Measurements from ENCODE around the gene DENND1A. TPM values are rescaled to one million over a fixed set of nuclear protein-coding genes. Genes with fewer than 3 reads are reported as not detected.

The DENND1A gene
- total and polyA plus RNA-seq, 2 experiments from 2014 or later, result 13.1 to 28.7 TPM

DNA sequence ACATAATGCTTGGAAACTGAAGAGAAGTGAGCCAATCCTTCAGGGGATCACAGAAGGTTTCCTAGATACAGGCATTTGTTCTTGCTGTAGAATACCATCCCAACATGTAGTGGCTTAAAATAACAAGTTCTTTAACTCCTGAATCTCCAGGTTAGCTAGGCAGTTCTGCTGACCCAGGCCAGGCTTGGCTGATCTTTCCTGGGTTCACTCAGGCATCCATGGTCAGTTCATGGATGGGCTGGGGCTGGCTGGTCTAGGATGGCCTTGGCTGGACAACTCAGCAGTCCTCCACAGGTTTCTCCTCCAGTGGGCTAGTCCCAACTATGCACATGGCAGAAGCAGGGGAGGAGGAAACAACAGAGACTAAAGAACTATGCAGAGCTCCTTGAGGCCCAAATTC lies 37.4 kb upstream of the DENND1A start:
- H3K27me3 Mint-ChIP-seq (ENCODE audit: insufficient read depth, low read depth, poor library complexity), result peaks cover 10% of the 10 kb centered on the region
- Histone ChIP-seq H3F3A (replicated peaks; ENCODE audit: low read depth) (peaks cover 8% of the 10 kb centered on the region; the same call in 1 of the 2 replicates), H3K36me3 (ENCODE audit: insufficient read depth) (no peaks in the 10 kb centered on the region), H3K9me2 (ENCODE audit: insufficient read depth) (peaks cover 12% of the 10 kb centered on the region), H2AFZ (no peak overlapping the region), H3K4me2 (no peak overlapping the region), H3K27me3 (ENCODE audit: insufficient read depth) (no peaks in the 10 kb centered on the region), H3K4me1 (ENCODE audit: insufficient read depth) (no peaks in the 10 kb centered on the region), H3K4me3 (no peak overlapping the region), H4K20me1 (replicated peaks; ENCODE audit: insufficient read depth) (no peaks in the 10 kb centered on the region), H3K79me2 (replicated peaks; ENCODE audit: insufficient read depth) (no peaks in the 10 kb centered on the region), H3K27ac (ENCODE audit: low read depth) (no peak overlapping the region)
- no peak for TF ChIP-seq ZNF331 (CRISPR knock-in tag; IDR thresholded peaks at IDR 0.05; ENCODE audit: low read depth)
- no peak for TF ChIP-seq REST (IDR thresholded peaks at IDR 0.05; ENCODE audit: unreplicated experiment)
- TF ChIP-seq EZH2phosphoT487 (IDR thresholded peaks at IDR 0.05; ENCODE audit: unreplicated experiment), result no peak
- no peak for TF ChIP-seq CREB1 (CRISPR knock-in tag; IDR thresholded peaks at IDR 0.05; ENCODE audit: low read depth)
- no peak for TF ChIP-seq EZH2 (IDR thresholded peaks at IDR 0.05; ENCODE audit: low read depth, unreplicated experiment)
- no peak for TF ChIP-seq ZNF462 (CRISPR knock-in tag; IDR thresholded peaks at IDR 0.05)
- no peak for TF ChIP-seq STAT1 (IDR thresholded peaks at IDR 0.05; ENCODE audit: unreplicated experiment)
- no peak for TF ChIP-seq ZNF114 (CRISPR knock-in tag; IDR thresholded peaks at IDR 0.05)
- no peak for TF ChIP-seq POLR2AphosphoS5 (IDR thresholded peaks at IDR 0.05; ENCODE audit: low read depth)
- TF ChIP-seq, protein P1, sequence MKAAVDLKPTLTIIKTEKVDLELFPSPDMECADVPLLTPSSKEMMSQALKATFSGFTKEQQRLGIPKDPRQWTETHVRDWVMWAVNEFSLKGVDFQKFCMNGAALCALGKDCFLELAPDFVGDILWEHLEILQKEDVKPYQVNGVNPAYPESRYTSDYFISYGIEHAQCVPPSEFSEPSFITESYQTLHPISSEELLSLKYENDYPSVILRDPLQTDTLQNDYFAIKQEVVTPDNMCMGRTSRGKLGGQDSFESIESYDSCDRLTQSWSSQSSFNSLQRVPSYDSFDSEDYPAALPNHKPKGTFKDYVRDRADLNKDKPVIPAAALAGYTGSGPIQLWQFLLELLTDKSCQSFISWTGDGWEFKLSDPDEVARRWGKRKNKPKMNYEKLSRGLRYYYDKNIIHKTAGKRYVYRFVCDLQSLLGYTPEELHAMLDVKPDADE (IDR thresholded peaks at IDR 0.05), result no peak
- TF ChIP-seq NANOG (IDR thresholded peaks at IDR 0.05; ENCODE audit: borderline replicate concordance), result no peak
- no peak for TF ChIP-seq JUNB (IDR thresholded peaks at IDR 0.05; ENCODE audit: unreplicated experiment)
- TF ChIP-seq, protein P2, sequence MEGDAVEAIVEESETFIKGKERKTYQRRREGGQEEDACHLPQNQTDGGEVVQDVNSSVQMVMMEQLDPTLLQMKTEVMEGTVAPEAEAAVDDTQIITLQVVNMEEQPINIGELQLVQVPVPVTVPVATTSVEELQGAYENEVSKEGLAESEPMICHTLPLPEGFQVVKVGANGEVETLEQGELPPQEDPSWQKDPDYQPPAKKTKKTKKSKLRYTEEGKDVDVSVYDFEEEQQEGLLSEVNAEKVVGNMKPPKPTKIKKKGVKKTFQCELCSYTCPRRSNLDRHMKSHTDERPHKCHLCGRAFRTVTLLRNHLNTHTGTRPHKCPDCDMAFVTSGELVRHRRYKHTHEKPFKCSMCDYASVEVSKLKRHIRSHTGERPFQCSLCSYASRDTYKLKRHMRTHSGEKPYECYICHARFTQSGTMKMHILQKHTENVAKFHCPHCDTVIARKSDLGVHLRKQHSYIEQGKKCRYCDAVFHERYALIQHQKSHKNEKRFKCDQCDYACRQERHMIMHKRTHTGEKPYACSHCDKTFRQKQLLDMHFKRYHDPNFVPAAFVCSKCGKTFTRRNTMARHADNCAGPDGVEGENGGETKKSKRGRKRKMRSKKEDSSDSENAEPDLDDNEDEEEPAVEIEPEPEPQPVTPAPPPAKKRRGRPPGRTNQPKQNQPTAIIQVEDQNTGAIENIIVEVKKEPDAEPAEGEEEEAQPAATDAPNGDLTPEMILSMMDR (conservative IDR thresholded peaks at IDR 0.05; ENCODE audit: low read depth in 2 of 2), result no peak
- peaks cover 8% of the 10 kb centered on the region for H3K4me1 Mint-ChIP-seq
- no peaks in the 10 kb centered on the region; the same call in 2 of the 3 replicates for H3K9me3 Mint-ChIP-seq
- H3K4me3 Mint-ChIP-seq, result no peak overlapping the region
- DNase-seq (ENCODE audit: low spot score), result no peak
- H3K27ac Mint-ChIP-seq, result no peak overlapping the region
- H3K36me3 Mint-ChIP-seq (ENCODE audit: low read depth), result no peaks in the 10 kb centered on the region
- ATAC-seq, result no peak
